ELF-1 (cell line): ENCODE data around the gene CKS1B.

Experiments
- DNase-seq: peaks from one replicate; pipeline ENCODE4 v3.0.0-alpha.2; 2016; ENCODE audit warnings: low read depth, low spot score

CKS1B gene

DNA sequence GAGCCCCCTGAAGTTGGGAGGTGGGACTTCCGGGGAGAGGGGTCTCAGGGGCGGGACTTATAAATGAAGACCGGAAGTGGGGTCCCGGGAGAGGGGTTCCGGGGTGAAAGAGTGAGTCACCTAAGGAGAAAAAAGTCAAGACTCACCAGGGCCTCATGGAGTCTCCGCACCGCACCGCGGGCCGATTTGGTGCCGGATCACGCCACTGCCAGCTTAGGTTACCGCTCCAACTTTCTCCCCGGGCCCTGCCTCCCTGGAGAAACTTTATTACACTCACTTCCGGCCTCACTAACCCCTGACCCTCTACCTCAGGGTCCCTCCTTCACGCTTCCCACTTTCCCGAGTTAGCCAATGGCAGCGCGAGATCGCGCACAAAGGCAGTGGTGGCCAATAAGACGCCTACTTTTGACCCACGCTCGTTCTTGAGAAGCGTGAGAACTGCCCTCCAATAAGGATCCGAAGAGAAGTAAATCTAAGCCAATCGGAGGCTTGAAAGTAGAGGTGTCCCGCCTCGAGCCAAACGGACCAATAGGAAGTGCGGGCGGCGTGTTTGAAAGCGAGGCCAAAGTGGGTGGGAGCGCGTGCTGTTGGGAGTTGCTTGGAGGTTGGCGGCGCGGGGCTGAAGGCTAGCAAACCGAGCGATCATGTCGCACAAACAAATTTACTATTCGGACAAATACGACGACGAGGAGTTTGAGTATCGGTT lies at the start of gene CKS1B:
TSS of gene CKS1B (plus strand) at position 580 of the 706 bp plus-strand sequence. CDS start at position 645, 65 bp downstream.
- peak; percentile 100 for DNase-seq

DNA sequence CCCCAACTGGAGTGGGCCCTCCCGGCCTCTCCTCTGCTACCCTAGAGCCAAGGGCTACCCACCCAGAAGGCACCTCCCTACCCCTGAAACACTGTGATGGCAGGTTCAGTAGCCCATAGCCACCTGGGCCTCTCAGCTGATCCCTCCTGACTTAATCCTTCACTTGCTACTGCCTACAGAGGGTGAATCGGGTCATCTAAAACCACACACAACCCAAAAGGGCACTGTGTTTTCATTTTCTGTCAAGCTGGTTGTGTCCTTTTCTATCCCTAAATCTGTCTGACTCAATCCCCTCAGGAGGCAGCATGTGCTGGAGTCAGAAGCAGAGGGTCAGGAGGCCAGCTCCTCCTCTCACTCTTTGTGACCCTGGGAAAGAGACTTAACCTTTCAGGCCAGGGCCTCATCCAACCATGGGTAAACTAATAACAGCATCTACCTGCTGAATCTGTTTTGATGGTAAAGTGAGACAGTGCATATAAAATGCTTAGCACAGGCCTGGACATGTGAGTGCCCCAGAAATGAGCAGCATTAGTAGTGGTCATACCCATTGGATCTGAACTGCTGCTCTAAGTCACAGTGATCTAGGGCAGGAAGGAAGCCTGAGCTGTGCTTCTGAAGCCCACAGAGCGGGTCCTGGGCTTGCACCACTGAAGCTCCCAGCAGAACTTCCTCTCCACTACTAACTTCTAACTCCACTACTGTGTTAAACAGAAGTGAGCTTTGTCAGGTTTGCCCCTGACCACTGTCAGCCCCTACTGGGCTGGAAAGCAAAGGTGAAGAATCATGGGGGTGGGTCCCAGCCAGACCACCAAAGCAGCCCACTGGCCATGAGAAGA lies 48.9 kb upstream of the CKS1B start:
- no peak for DNase-seq

DNA sequence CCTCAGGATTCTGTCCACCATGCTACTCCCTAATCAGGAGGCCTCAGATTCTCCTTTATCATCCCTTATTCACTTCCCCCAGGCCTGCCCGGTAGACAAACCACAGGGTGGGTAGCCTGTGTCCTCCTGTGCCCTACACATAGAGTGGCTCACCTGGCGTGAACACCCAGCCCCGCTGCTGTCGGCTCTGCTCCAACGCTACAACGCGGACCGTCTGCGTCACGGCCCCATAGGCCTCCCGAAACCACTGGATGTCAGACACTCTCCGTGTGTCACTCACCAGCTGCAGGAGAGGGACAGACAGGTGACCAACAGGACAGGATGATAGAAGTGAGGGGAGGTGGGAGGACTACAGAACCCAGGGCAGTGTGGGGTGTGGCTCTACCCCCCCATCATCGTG lies 48.3 kb upstream of the CKS1B start:
- DNase-seq = no peak

GRCh38 chr1:154931940-154932487 lies 42.5 kb upstream of the CKS1B start:
- DNase-seq = no peak

DNA sequence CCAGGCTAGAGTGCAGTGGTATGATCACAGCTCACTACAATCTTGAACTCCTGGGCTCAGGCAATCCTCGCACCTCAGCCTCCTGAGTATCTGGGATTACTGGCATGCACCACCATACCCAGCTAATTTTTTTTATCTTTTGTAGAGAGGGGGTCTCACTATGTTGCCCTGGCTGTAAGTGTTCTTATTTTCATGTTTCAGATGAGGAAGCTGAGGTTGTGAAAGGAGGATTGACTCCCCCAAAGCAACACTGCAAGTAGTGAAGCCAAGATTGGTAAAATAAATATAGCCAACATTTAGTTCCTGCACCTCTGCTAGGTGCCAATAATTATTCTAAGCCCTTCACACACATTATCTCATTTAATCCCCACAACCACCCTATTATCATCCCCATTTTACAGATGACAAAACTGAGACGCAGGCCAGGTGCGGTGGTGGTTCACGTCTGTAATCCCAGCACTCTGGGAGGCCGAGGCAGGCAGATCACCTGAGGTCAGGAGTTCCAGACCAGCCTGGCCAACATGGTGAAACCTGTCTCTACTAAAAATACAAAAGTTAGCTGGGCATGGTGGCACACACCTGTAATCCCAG lies 40.0 kb upstream of the CKS1B start:
- DNase-seq = no peak

GRCh38 chr1:154935749-154936554 lies 38.5 kb upstream of the CKS1B start:
- no peak for DNase-seq

GRCh38 chr1:154936555-154937084 lies 37.9 kb upstream of the CKS1B start, which contains the start of gene PMVK:
Gene PMVK (minus strand): TSS chr1:154936719. CDS start chr1:154936685, 34 bp downstream.
- peak; percentile 97 for DNase-seq

- DNase-seq = peak; percentile 95
Observed at GRCh38 chr1:154937085-154937987, 37.1 kb upstream of the CKS1B start.

GRCh38 chr1:154937988-154938386 lies 36.5 kb upstream of the CKS1B start:
- DNase-seq = no peak

DNA sequence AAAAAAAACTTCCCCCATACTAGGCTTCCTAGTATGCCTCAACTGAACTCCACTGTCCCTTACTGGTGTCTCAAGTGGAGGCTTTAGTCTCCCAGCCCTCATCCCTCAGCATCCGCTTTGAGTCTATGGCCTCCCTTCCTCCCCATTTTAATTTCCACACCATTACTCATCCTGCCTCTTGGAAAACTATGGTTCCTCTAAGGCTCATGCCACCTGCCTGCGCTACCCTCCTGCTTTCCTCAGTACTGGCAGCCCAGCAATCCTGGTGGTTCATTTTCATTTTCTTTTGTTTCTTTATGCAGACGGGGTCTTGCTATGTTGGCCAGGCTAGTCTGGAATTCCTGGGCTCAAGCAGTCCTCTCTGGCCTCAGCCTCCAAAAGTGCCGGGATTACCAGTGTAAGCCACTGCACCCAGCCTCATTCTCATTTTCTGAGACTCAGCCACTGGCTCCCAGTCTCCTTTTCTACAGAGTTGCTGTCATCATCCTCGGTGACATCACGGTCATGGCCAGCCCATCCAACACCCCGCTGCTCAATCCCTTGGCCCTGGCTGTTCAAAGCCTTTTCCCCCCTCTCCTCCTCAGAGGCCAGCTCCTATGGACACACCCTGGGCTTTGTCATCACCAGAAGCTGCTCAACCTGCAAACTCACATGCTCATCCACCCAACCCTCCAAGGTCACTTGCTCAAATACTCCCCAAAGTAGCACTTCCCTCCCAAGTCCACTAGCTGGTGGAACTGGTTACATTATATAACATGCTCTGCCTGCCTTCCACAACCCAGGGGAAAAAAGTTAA lies 35.7 kb upstream of the CKS1B start:
- DNase-seq = no peak

- DNase-seq = peak; percentile 78
Observed at GRCh38 chr1:154940213-154940560, 34.3 kb upstream of the CKS1B start.

DNA sequence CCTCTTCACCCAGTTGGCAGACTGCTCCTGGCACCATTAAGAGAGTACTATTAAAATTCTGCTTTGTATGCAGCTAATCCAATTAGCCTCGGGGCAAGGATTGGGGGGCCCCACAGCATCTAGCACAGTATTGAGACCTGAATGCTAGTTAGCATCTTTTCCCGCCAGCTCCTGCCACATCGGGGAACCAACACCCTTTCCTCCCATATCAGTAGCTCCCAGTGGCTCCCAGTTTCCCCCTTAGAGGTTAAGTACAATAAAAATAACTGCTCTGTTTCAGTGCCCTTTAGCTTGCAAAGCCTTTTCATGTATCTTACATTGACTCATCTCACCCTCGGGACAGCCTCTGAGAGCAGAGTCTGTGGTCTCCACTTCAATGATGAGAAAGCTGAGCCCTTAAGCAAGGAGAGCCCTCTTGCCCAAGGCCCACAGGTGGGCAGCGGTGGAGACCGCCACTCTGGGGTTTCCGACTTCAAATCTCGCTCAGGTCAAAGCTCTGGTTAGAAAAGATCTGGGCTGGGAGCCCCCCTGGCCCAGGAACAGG lies 33.8 kb upstream of the CKS1B start:
- DNase-seq = no peak

GRCh38 chr1:154941333-154942013 lies 33.0 kb upstream of the CKS1B start:
- DNase-seq = peak; percentile 68

DNA sequence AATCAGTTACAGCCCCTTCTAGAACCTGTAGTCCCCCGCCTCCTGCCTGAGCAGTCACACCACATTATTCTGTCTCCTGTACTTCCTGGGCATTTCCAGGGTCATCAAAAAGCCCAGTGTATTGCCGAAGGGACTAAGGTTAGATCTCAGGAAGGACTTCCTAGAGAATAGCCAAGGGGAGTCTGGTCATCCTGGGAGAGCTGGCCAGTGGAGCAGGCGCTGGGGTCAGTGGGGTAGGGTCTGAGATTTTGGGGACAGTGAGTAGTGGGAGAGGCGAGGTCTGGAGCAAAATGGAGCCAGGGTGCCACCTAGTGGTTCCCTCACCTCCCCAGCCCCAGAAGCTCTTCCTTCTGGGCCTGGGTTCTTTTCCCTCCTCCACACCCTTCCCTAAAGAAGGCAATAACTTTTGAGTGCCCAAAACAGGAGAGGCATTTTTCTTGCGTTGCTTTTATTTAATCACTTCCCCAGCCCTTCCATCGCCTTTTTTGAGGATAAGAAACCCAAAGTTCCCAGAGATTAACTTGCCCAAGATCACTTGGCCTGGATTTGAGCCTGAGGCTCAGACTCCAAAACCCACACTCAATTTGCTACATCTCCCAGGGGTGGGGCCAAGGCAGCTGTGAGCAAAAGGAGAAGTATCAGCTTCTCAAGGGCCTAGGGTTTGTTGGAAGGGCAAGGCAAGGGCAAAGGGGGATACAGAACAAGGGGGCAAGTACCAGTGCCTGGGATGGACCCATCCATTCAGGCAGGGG lies 30.7 kb upstream of the CKS1B start:
- DNase-seq = peak; percentile 78

- no peak for DNase-seq
Observed at GRCh38 chr1:154944401-154945159, 29.9 kb upstream of the CKS1B start.

DNA sequence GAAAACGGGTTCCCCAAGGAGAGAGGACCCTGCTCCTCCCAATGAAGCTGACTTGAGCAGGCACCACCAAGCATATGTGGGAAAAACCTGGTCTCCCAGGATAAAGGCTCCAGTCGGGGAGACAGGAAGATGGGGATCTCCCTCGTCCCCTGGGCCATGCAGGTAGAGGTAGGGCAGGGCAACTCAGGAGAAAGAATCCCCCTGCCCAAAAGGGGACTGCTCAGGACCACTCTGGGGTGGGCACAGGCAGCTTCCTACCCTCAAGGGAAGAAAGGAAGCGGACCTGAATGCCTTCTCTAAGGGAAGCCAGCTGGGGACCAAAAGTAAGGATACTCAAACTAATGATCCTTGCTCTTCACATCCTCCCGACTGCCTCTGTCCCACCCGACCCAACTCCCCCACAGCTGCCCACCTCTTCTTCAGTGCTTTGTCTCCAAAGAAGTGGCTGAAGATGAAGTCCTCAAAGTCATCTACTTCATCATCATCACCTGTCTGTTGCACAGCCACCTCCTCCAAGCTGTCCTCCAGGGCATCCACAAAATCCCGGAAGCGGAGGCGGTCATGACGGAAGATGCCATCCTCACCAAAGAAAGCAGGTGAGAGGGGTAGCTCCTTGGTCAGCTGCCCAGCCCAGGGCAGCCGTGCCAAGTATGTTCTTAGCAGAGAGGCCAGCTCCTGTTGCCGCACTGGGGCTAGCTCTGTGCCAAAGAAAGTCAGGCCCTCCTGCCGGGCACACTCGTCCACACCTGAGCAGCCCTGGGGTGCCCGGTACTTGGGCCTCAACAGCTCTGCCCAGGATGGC lies 29.1 kb upstream of the CKS1B start:
- DNase-seq = no peak
